K562 (cell line): ENCODE data around the gene UFSP2. TPM values are rescaled to one million over a fixed set of nuclear protein-coding genes. Genes with fewer than 3 reads are reported as not detected.

ENCODE experiments used
- BRF2 ChIP-seq: IDR thresholded peaks from 3 replicates; pipeline ENCODE4 v1.6.1; 2011; ENCODE audit warnings: borderline replicate concordance, mild to moderate bottlenecking; ENCODE audit not compliant: insufficient read length, insufficient read depth
- C11orf30 ChIP-seq: fragments of 450-650 bp; IDR thresholded peaks from 2 replicates; pipeline ENCODE4 v1.6.1; 2016; ENCODE audit warnings: low read depth, mild to moderate bottlenecking
- CAMTA2 ChIP-seq: fragments of 250-450 bp; sonication (Bioruptor Pico); conservative IDR thresholded peaks from 2 replicates; pipeline ENCODE4 v1.5.1; 2022
- CBX8 ChIP-seq: fragments of 200-600 bp; sonication (generic); IDR thresholded peaks from 2 replicates; pipeline ENCODE4 v1.6.1; 2012; ENCODE audit warnings: borderline replicate concordance, mixed run types, low read depth, mild to moderate bottlenecking, moderate library complexity, mixed read lengths, low read length, control low read depth, inconsistent platforms; ENCODE audit not compliant: poor library complexity, severe bottlenecking; ENCODE audit errors: extremely low read depth
- CHAMP1 ChIP-seq: fragments of 450-650 bp; IDR thresholded peaks from 2 replicates; pipeline ENCODE4 v1.6.1; 2016; ENCODE audit warnings: mild to moderate bottlenecking
- ESRRB ChIP-seq: fragments of 250-450 bp; sonication (Bioruptor Pico); IDR thresholded peaks from 2 replicates; pipeline ENCODE4 v1.5.0; 2020; ENCODE audit warnings: mild to moderate bottlenecking, moderate library complexity, borderline replicate concordance
- EWSR1 ChIP-seq: fragments of 450-650 bp; IDR thresholded peaks from 2 replicates; pipeline ENCODE4 v1.6.1; 2018; ENCODE audit warnings: borderline replicate concordance, mild to moderate bottlenecking, low read depth, moderate library complexity; ENCODE audit not compliant: partially characterized antibody
- HMGN3 ChIP-seq: IDR thresholded peaks from 2 replicates; pipeline ENCODE4 v1.6.1; 2011; ENCODE audit warnings: borderline replicate concordance, low read depth, mild to moderate bottlenecking, mixed read lengths, low read length; ENCODE audit not compliant: insufficient read length; ENCODE audit errors: extremely low read depth
- NFE2L1 ChIP-seq: fragments of 450-650 bp; IDR thresholded peaks from 2 replicates; pipeline ENCODE4 v1.6.1; 2016; ENCODE audit warnings: missing genetic modification characterization, low read depth, mild to moderate bottlenecking, missing compliant biosample characterization, moderate library complexity, borderline replicate concordance
- PCBP2 ChIP-seq: fragments of 200-400 bp; formaldehyde crosslinking; IDR thresholded peaks from 2 replicates; pipeline ENCODE4 v1.6.1; 2018; ENCODE audit warnings: low read length, low read depth, mild to moderate bottlenecking, moderate library complexity; ENCODE audit not compliant: poor library complexity, severe bottlenecking
- PHF8 ChIP-seq: fragments of 200-600 bp; sonication (generic); IDR thresholded peaks from 2 replicates; pipeline ENCODE4 v1.6.1; 2012; ENCODE audit warnings: mixed run types, mild to moderate bottlenecking, inconsistent platforms, low read length, moderate library complexity, borderline replicate concordance
- RBM22 ChIP-seq: fragments of 200-400 bp; formaldehyde crosslinking; IDR thresholded peaks from 2 replicates; pipeline ENCODE4 v1.6.1; 2018; ENCODE audit warnings: low read length, low read depth; ENCODE audit not compliant: poor library complexity, severe bottlenecking
- TARDBP ChIP-seq: fragments of 450-650 bp; IDR thresholded peaks from 2 replicates; pipeline ENCODE4 v1.6.1; 2016
- TSC22D4 ChIP-seq: fragments of 450-650 bp; IDR thresholded peaks from 2 replicates; pipeline ENCODE4 v1.6.1; 2016; ENCODE audit warnings: missing genetic modification characterization, missing biosample characterization, control low read depth
- ZNF551 ChIP-seq: fragments of 250-450 bp; sonication (Bioruptor Pico); IDR thresholded peaks from 2 replicates; pipeline ENCODE4 v1.5.0; 2021; ENCODE audit warnings: mild to moderate bottlenecking, moderate library complexity
- polyA plus RNA-seq, 8 experiments: library from polyadenylated mRNA; depleted of rRNA in 4 of 8; stranded (reverse) in 5 of 8; unstranded in 3 of 8; fragments of >200 nt; fragmentation: Nextera tagmentation in 2 of 8; fragmentation: Illumina TruSeq in 1 of 8; extraction: Ambion mirVana in 2 of 8; extraction: Trizol in 1 of 8; gene quantifications; 2 replicates each; pipeline versions ENCODE4 v1.2.1 to v1.2.3, GENCODE V29; 2011 to 2014; ENCODE audit warnings: inconsistent platforms in 1 of 8, missing spikeins in 1 of 8
- total RNA-seq, 7 experiments: library from RNA; depleted of rRNA in 6 of 7; stranded (reverse); fragments of >200 nt in 6 of 7; fragmentation: Illumina TruSeq in 2 of 7; extraction: Trizol in 2 of 7; gene quantifications; 2 replicates each; pipeline versions ENCODE4 v1.2.1 to v1.2.3, GENCODE V29; 2011 to 2021; ENCODE audit warnings: low replicate concordance in 1 of 7
- TF ChIP-seq, protein P1 (sequence below): sonication (generic); formaldehyde crosslinking; IDR thresholded peaks from 2 replicates; pipeline ENCODE4 v1.8.1; 2023; ENCODE audit warnings: mild to moderate bottlenecking, missing genetic modification reagents
- TF ChIP-seq, protein P2 (sequence below), 3 experiments: IDR thresholded peaks in 2 of 3; conservative IDR thresholded peaks in 1 of 3; 2 replicates each; pipeline ENCODE4 v1.5.1; 2011 to 2012; ENCODE audit warnings: low read length in 3 of 3, mild to moderate bottlenecking in 3 of 3, control low read depth in 2 of 3, improper control_type of control experiment in 1 of 3, inconsistent platforms in 1 of 3, low read depth in 1 of 3, mixed read lengths in 1 of 3, moderate library complexity in 1 of 3; ENCODE audit not compliant: insufficient read depth in 2 of 3

Gene UFSP2
- total and polyA plus RNA-seq, 9 of the 15 experiments (the other 6 are each of a cell fraction or from before 2014, with no cell fraction given) = 20.1 to 55.8 (median 26.6) TPM

GRCh38 chr4:185395956-185396723 is 29.6 kb downstream of the UFSP2 start (continued):
- no peak for TF ChIP-seq ESRRB
- TF ChIP-seq RBM22 = peak; percentile 93
- no peak for TF ChIP-seq EWSR1
- no peak for TF ChIP-seq CBX8
- TF ChIP-seq PCBP2 = no peak
- TF ChIP-seq, protein P1, sequence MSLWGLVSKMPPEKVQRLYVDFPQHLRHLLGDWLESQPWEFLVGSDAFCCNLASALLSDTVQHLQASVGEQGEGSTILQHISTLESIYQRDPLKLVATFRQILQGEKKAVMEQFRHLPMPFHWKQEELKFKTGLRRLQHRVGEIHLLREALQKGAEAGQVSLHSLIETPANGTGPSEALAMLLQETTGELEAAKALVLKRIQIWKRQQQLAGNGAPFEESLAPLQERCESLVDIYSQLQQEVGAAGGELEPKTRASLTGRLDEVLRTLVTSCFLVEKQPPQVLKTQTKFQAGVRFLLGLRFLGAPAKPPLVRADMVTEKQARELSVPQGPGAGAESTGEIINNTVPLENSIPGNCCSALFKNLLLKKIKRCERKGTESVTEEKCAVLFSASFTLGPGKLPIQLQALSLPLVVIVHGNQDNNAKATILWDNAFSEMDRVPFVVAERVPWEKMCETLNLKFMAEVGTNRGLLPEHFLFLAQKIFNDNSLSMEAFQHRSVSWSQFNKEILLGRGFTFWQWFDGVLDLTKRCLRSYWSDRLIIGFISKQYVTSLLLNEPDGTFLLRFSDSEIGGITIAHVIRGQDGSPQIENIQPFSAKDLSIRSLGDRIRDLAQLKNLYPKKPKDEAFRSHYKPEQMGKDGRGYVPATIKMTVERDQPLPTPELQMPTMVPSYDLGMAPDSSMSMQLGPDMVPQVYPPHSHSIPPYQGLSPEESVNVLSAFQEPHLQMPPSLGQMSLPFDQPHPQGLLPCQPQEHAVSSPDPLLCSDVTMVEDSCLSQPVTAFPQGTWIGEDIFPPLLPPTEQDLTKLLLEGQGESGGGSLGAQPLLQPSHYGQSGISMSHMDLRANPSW (CRISPR knock-in tag) = 0 out of 2 replicates have a peak, but pooled peaks have one; percentile 91
- TF ChIP-seq, protein P2, sequence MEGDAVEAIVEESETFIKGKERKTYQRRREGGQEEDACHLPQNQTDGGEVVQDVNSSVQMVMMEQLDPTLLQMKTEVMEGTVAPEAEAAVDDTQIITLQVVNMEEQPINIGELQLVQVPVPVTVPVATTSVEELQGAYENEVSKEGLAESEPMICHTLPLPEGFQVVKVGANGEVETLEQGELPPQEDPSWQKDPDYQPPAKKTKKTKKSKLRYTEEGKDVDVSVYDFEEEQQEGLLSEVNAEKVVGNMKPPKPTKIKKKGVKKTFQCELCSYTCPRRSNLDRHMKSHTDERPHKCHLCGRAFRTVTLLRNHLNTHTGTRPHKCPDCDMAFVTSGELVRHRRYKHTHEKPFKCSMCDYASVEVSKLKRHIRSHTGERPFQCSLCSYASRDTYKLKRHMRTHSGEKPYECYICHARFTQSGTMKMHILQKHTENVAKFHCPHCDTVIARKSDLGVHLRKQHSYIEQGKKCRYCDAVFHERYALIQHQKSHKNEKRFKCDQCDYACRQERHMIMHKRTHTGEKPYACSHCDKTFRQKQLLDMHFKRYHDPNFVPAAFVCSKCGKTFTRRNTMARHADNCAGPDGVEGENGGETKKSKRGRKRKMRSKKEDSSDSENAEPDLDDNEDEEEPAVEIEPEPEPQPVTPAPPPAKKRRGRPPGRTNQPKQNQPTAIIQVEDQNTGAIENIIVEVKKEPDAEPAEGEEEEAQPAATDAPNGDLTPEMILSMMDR (IDR thresholded peaks at IDR 0.05 in 2 of 3, conservative IDR thresholded peaks at IDR 0.05 in 1 of 3; ENCODE audit: insufficient read depth in 2 of 3, low read depth in 1 of 3, low read length in 3 of 3) = no peak
- TF ChIP-seq C11orf30 = no peak
- peak; percentile 83 for TF ChIP-seq HMGN3
- TF ChIP-seq TSC22D4 (tag) = no peak
- TF ChIP-seq CHAMP1 = no peak
- TF ChIP-seq BRF2 = no peak
- TF ChIP-seq CAMTA2 (CRISPR knock-in tag) = no peak
- peak; percentile 70; the same call in 1 of the 2 replicates for TF ChIP-seq PHF8
- TF ChIP-seq TARDBP = peak; percentile 97
- no peak for TF ChIP-seq NFE2L1
- no peak for TF ChIP-seq ZNF551 (CRISPR knock-in tag)
